Dermis microvascular lymphatic vessel endothelial cell (primary cell): ENCODE data around the gene DUSP22. TPM values are rescaled to one million over a fixed set of nuclear protein-coding genes. Genes with fewer than 3 reads are reported as not detected.

ENCODE experiments used
- DNase-seq, 2 donors: peaks; one replicate each; pipeline versions ENCODE4 v3.0.0 to v3.0.0-alpha.2; 2010; ENCODE audit warnings: low read depth in 2 of 2
- total RNA-seq: library from RNA; depleted of rRNA; stranded (reverse); fragments of >200 nt; gene quantifications from 2 replicates; pipeline ENCODE4 v1.2.1, GENCODE V29; 2014

Gene DUSP22
- total RNA-seq, 1 donor from 2014 or later, result 27.3 TPM

DNA sequence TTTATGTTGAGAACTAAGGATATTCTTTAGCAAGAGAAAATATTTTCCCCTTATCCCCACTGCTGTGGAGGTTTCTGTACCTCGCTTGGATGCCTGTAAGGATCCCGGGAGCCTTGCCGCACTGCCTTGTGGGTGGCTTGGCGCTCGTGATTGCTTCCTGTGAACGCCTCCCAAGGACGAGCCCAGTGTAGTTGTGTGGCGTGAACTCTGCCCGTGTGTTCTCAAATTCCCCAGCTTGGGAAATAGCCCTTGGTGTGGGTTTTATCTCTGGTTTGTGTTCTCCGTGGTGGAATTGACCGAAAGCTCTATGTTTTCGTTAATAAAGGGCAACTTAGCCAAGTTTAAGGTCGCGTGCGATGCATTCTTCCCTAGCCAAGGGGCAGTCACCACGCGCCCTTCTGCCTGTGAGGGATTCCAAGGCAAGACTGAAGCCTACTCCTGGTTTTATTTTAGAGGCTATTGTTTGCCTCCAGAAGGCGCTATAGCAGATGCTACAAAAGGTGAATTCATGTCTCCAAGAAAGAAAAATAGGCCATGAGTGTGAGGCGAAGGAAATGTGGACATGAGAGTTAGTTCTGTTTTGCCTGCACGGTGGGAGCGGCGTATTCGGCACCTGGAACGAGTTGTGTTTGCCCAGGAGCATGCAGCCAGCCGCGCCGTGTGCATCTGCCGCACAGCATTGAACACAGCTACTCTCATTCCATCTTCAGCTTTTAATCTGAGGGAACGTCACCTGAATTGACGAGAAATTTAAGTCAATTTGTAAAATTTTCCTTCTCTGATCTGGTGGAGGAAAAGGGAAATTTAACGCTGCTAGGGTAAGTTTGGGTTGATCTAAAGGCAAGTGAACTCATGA, 59.0 kb downstream of the DUSP22 start:
- DNase-seq, result no peak

DNA sequence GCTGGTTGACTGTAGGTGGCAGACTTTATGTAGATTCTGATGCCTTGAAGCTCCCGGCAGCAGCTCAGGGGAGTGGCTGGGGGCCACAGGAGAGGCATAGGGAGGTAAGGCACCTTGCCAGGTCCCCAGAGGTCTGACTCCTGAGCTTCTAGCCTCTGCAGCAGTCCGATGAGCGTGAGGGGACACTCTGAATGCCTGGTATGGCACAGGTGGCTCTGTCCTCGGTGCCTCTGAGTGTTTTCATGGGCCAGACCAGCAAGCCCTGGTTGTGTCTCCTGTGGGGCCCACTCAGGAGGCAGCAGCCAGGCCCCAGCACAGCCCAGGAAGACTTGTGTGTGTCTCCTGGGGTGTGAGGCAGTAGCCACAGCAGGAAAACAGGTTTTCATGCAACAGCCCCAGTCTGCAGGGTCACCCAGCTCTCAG, 59.6 kb downstream of the DUSP22 start:
- DNase-seq, result no peak

DNA sequence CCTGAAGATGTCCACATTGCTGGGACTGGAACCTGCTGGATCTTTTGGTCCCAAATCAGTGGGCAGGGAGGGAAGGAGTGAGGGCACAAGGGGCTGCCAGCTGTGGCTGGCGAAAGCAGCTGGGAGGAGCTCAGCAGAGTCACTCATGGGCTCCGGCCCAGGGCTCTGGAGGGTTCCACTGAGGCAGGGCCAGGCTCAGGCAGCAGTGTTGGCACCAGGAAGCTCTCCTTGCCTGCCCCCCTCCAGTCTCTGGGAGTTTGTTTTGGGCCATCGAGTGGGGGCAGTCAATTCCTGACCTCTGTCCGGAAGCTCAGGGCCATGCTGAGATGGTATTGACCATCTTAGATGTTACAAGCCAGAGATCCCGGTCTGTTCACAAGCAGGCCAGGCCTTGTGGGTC, 60.2 kb downstream of the DUSP22 start:
- DNase-seq, result no peak

DNA sequence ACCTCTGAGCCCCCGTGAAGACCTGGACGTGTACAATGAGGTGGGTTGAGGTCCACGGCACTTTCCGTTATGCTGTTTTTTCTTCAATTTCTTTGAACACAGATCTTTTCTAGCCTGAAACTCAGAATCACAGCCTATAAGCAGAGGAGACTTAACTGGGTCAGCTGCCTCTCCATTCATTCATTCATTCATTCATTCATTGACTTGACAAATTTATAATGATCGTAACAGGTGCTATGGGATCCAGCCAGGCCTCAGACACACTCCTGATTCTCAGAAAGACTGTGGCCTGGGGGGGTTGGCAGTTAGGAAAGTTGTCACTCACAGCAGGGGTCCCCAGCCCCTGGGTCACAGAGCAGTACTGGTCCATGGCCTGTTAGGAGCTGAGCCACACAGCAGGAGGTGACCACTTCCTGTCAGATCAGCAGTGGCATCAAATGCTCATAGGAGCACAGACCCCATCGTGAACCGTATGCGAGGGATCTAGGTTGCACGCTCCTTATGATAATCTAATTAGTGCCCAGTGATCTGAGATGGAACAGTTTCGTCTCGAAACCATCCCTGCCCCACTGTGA, 60.7 kb downstream of the DUSP22 start:
- DNase-seq, result no peak

DNA sequence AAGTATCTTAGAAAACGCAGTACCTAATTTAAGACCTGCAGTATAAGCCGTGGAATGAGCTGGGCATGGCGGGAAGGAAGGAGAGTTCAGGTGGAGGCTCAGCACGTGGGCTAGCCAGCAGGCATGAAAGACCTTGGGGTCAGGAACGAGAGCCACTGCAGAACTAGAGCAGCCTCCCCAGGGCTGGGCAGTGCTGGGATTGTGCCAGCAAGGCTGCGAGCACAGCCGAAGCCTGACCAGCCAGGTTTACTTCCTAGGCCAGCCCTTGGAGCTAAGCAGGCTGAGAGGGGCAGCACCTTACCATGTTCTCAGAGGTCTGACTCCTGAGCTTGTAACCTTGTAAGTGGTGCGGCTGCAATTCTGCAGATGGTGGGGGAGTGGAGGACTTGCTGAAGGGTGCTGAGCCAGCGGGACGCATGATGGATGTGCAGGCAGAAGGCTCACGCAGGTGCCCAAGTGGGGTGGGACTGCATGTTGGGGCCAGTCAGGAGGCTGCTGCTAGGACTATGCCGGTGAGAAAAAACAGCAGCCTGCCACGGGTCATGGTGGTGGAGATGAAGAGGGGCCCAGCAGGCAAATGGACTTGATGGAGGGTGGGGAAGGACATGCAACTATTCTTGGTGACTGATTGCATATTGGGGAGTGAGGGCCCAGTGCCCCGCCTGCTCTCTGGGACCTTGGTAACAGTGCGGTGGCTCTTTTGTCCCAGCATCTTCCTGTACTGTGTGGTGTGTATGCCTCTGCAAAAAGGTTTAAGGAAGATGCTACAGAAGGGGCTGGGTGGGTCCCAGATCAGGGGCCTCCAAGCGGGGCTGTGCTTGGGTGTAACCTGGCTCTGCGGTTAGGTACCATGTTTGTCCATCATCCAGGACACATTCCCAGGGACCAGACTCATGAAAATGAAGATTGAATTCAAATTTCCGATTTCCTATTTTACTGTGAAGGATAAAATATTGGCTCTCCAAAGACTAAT, 61.6 kb downstream of the DUSP22 start:
- no peak for DNase-seq

DNA sequence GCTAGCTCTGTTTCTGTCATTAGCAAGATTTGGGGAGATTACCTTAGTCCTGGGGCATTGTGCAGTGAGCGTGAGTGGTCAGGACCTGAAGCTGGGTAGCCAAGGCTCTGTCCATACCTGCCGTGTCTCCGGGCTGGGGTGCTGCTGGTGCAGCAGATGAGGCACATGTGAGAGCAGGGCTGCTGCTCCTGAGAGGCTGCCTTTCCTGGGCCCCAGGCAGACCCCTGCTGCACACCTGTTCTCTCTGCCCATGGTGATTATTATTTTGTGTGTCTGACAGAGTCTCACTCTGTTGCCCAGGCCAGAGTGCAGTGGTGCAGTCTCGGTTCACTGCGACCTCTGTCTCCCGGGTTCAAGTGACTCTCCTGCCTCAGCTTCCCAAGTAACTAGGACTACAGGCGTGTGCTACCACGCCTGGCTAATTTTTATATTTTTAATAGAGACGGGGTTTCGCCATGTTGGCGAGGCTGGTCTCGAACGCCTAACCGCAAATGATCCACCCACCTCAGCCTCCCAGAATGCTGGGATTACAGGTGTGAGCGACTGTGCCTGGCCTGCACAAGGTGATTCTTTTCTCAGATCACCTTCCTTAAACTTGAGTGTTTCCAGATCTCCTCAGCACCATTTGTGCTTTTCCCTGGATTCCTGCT, 62.5 kb downstream of the DUSP22 start:
- DNase-seq, result no peak

DNA sequence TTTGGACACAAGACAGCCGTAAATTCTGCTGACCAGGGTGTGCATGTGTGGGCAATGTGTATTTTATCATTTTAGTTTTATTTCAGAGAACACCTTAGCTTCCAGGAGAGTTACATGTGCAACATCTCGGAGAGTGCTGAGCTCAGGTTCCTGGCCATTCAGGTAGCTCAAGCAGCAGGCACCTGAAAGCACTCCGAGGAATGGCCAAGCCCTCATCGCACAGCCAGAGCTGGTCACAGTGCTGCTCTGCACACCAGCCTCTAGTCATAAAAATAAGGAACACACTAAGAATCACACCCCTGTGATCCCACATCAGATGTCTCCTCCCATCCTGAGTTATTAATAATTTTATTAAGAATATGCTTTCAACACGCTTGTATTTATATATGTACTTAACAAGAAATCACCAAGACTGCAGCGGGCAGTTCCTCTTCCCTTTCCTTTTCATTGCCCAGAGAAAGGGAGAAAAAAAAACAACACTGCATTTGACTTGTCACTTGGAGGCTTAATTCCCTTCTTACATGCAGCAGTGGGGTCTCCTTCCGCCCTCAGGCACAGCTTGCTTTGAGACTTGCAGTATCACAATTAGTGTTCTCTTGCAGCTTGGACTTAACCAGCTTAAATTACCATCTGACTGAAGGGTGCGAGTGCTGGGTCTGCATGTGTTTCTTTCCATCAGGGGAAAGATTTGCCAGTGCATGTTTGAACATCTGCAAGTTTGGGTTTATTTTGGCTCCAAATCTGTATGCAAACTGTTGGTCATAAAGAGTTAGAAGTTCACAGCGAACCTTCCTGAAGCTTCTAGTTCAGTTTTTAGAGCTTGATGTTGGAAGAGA, 63.3 kb downstream of the DUSP22 start:
- DNase-seq, result no peak

DNA sequence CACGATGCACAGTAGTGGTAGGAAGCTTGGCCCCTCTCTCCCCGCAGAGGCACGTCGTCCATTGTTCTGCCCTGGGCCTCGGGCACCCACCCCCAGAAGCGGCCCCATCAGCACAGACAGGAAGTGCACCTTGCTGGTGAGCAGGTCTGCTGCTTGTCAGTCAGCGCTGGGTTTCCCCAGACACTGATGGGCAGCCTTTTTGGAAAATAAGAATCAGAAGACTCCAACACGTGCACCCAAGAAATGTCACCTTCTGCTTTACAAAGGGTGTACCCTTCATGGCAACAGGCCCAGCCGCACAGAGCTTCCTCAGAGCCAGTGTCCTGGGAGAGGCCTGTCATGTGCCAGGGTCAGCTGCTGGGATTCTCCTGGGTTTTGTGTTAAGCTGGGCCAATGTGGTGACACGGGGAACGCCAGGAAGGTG, 64.6 kb downstream of the DUSP22 start:
- DNase-seq, result no peak

DNA sequence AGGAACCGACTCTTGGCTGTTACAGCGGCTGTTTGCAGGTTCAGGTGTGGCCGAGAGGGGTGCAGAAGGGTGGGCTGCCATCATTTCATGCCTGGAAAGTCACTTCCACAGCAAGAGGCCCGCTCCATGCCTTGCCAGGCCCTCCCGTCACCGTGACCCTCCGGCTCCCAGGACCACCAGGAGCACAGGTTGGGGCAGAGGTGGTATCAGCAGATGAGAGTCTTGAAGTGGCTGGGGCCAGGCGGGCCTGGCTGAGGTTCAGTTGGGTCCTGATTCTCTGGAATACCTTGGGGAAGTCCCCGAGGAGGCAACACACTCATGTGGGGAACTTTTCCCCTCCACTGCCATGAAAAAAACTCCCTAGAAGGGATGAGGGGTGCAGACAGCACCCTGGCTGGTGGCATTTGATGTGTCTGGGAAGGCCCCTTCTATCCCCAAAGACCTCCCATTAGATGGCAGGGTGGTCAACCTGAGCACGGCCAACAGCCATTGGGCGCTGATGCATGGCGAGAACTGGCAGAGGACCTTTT, 65.0 kb downstream of the DUSP22 start:
- no peak for DNase-seq

DNA sequence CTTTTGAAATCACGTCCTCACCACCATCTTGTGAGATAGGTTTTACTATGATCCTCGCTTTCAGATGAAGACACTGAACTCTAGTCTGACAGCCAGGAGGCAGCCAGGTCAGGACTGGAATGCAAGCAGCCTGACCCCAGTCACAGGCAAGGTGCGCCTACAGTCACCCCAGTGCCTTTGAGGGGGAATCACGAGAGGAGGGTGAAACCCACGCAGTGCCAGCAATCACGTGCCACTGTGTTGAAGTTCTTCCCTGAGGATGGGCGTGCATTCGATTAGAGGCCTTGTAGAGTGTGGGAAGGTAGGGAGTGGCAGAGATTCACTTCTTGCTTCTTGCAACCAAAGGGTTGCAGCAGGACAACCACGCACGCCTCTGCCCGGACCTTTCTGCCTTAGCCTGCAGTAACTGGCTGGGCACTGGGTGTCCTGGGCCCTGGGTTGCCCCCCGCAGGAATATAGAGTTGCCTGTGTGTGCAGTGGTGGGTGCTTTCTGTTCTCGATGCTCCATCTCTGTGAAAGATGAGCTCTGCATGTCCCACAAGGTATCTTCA, 65.6 kb downstream of the DUSP22 start:
- no peak for DNase-seq

DNA sequence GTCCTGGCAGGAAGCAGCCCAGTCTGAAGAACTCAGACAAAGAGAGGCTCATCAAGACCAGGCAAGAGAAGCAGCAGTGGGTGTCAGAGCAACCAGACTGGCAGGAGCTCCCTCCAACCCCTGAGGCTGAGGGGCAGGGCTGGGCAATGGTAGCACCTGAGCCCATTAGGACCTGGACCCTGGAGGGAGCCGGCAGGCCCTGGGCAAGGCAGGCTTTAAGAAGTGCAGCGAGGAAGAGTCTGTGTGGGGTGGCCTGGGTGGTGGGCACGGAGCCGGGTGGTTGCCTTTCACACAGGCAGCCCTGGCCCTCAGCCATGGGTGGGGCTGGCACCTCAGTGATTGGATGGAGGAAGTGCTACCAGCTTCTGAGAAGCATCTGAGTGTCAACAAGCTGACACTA, 66.1 kb downstream of the DUSP22 start:
- DNase-seq, result no peak

DNA sequence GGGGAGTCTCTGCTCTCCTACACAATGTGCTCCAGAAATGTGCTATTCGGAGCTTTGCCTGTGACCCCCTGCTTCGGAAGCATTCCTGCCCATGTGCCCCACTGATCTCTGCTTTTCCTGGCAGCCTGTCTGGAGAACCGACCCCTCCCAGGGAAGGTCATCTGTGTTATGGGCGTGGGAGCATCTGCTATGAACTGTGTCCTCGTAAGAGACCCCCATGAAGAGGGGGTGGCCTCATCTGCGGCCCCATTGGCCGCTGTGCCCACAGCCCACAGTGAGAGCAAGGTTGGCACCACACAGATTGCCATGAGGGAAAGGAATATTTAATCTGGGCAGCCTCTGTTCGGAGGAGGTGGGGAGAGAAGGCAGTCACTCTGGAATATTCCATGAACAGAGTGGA, 66.6 kb downstream of the DUSP22 start:
- no peak for DNase-seq

DNA sequence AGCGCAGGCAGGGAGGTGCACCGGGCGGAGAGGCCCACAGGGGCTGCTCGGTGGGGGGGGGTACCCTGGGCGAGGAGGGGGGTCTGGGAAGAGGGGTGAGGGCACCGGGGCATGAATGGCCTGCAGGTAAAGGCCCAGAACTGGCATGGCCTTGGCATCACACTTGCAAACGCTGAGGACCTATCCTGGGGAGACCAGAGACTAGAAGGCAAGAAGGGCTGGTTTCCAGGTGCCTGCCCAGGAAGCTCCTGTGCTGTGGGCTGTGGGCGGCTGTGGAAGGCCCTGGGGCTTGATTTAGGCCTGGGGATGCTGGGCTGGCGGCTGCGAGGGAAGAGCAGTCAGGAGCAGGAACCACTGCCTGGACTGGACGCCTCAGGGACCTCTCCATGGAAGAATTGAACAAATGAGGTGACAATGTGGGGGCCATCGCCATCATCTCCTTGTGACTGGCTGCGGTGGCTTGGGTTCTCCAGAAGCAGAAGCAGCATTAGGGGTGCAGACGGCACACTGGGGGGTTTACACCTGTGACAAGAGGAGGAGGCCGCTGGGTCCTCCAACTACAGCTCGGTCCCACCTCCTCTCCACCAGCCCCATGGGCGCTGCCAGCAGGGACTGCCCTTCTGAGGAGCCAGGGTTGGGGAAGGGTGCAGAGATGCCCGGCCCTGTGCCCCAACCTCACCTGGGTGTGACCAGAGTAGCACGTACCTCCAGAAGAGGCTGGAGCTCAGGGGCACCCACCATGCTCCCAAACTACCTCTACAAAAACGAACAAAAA, 67.2 kb downstream of the DUSP22 start:
- no peak for DNase-seq

DNA sequence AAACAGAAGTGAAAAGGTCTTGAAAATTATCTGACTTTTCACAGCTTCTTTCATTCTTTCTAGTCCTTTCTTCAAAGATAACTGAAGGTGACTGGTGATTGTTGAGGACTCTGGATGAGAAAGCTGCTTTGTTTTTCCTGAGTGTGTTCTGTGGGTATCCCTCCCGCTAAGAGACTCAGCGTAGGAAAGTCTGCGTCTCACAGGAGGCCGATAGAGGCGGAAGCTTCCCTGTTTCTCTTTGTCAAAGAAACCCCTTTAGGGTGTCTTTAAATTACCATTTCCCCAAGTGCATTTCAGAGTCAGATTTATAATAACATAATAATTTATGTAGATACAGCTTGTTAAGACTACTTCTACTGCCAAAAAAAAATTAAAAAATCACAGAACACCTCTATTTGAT, 68.1 kb downstream of the DUSP22 start:
- no peak for DNase-seq

DNA sequence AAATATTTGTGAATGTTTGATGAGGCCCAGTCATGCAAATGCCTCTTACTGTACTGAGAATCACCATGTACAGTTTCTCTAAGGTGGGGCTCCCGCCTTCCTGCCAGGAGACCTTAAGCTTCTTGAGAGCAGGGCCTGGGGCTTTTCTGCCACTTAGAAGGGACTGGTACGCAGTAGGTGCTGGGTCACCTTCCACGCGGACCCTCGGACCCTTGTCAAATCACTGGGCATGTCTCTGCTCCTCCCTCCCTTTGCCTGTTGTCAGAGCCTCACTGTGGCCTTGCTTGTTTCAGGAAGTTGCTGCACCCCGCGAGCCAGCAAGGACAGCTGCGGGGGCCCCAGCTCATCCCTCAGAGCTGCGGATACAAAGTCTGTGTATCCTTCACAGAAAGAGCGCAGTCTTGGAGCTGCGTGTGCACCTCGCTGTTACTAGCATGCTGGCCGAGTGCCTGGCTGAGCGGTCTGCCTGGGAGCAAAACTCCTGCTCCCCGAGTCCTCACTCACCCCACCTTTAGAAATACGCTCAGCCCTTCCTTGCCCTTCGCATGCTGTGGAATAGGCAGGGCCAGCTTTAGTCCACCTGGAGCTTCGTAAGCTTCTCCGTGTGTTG, 68.6 kb downstream of the DUSP22 start:
- no peak for DNase-seq

DNA sequence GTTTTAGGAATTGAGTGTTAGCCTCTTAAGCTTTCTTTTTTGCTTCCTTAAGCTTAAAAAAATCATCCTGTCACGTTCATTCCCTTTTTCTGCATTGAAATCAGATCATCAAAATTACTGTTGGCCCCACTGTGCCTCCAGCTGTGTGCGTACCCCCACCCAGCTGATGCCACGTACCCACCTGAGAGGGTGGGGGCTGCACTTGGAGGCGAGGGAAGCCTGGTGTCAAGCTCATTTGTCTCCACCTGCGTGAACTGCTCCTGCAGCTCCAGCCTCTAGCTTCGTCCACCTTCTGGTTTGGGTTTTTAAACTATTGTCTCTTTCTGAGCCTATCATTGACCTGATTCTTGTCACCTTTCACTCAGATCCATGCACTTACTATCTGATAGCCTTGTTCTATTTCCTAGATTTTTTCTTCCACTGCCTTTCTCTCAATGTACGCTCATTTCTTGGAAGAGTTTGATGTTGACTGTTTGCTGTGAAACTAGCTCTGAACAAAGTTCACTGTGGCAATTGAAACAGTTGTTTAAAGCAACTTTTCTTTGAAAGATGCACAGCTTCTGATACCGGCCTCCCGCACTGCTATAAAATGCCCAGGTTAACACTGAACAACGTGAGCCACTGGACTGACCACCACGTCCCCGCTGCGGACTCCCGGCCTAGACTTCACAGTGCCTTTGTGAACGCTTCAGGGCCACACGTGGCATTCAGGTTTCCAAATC, 69.3 kb downstream of the DUSP22 start:
- no peak for DNase-seq

DNA sequence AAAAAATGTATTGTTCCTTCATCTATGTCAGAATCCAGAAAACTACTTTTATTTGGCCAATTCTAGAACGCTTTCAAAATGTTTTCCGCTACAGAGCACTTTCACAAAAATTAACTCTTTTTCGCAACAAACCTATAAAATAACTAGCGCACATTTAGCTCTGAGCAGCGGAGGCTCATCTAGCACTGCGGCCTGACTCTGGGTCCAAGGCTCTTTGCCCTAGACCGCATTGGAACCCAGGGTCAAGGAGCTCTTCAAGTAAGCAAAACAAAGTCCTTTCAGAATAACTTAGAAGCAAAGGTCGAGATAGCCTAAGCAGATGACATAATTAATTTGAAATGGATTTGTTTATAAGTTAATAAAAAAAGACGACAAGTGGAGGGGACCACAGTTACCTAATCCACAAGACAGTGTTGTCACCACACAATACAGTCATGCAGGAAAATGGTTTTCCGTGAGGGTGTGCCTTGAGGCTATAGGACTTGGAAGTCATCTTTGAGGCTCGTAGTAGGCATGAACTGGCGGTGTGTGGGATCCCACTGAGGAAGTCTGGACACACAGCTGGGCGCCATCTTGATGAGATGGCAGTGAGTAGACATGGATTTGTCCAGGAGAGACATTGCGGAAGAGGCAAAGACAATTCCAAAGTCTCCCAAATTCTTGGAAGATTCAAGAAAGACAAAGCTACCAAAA, 70.1 kb downstream of the DUSP22 start:
- DNase-seq, result no peak

DNA sequence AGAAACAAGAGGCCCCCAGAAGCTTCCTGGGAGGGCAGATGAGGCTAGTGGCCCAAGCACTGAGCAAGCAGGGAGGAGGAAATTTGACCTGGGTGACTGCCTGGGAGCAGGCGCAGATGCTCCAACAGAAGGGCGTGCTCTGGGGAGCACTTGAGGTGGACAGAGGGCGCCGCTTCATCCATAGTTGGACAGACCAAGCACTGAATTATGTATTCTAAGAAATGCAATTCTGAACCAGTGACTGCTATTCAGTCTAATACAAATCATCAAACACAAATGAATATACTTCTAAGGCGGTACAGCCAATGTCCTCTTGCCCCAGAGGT, 70.6 kb downstream of the DUSP22 start:
- DNase-seq, result no peak
